GM19468 (cell line): ENCODE measurements around the gene BIRC7.
"Not testable (repeated sequence)": the region's sequence is repeated elsewhere in the genome, so short reads cannot be mapped to it uniquely, and the experiment has no call there.

ENCODE experiments used
- ATAC-seq: cut with Tn5 transposase; IDR thresholded peaks from one replicate; pipeline ENCODE4 v1.9.1; 2021; ENCODE audit warnings: mild to moderate bottlenecking, moderate library complexity, moderate number of reproducible peaks; ENCODE audit not compliant: unreplicated experiment; ENCODE audit errors: extremely low read depth

BIRC7 gene

GRCh38 chr20:63205896-63206295 is 29.8 kb upstream of the BIRC7 start:
- ATAC-seq, result no peak

GRCh38 chr20:63206878-63207277 is 28.8 kb upstream of the BIRC7 start:
- no peak for ATAC-seq

GRCh38 chr20:63208346-63208909 is 27.3 kb upstream of the BIRC7 start:
- no peak for ATAC-seq

GRCh38 chr20:63210011-63210605 is 25.6 kb upstream of the BIRC7 start:
- ATAC-seq, result no peak

DNA sequence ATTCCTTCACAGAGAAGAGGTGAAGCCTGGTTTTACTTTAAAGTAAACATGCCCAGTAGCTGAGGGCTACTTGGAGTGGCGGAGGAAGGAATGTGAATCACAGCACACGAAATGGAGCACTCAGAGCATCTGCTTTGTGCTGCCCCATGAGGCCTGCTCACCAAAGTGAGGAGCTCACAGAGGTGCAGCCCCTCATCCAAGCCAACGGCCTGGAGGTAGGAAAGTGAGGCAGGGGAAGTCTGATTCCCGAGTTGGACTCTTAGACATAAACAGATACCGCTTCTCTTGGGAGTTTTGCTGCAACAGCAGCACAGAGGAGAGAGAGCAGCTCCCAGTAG is 23.3 kb upstream of the BIRC7 start:
- ATAC-seq, result no peak

- no peak for ATAC-seq
Measured at GRCh38 chr20:63212792-63213191, 22.9 kb upstream of the BIRC7 start.

GRCh38 chr20:63214514-63214913 is 21.2 kb upstream of the BIRC7 start:
- no peak for ATAC-seq

- no peak for ATAC-seq
Measured at GRCh38 chr20:63215101-63216040, 20.3 kb upstream of the BIRC7 start.

DNA sequence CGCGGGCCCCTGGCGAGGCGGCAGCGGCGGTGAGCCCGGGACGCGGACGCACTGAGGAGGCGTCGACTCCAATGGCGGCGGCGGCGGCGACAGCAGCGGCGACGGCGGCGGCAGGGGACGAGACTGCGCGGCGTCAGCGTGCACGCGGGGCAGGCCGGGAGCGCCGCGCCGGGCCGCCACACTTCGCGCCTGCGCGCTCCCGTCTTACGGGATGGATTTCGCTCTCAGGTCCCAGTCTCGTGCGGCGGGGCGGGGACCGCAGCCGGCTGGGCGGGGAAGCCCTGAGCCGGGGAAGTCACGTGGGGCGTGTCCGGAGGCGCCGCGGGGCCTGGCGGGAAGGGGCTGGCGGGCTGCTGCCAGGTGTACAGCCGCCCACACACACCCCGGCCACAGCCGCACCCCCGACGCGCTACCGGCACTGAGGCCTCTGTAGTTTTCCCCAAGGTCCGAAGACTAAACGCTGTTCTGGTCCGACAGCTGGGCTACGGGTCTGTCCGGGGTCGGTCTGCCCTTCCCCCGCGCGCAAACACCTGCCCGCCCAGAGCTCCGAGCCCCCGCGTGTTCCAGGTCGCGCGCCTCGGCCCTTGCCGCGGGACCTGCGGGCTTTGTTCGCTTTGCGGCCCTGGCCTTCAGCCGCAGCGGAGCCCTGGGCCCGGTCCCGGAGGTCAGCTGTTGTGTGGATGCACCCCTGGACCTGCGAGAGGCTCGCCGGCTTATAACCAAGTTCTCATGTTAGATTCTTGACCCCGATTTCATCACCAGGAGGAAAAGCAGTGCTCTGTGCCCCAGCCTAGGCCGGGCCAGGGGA is 19.5 kb upstream of the BIRC7 start, which contains the start of gene YTHDF1:
TSS of gene YTHDF1 (minus strand) at position 91 of the 808 bp plus-strand sequence. CDS start 239 bp downstream, outside the sequence.
- peak; percentile 75 for ATAC-seq

- ATAC-seq, result no peak
Measured at GRCh38 chr20:63216849-63217471, 18.7 kb upstream of the BIRC7 start.

- no peak for ATAC-seq
Measured at GRCh38 chr20:63217706-63218105, 18.0 kb upstream of the BIRC7 start.

- no peak for ATAC-seq
Measured at GRCh38 chr20:63218701-63219446, 16.8 kb upstream of the BIRC7 start.

- no peak for ATAC-seq
Measured at GRCh38 chr20:63219447-63219821, 16.3 kb upstream of the BIRC7 start.

GRCh38 chr20:63219866-63220521 is 15.7 kb upstream of the BIRC7 start:
- no peak for ATAC-seq

DNA sequence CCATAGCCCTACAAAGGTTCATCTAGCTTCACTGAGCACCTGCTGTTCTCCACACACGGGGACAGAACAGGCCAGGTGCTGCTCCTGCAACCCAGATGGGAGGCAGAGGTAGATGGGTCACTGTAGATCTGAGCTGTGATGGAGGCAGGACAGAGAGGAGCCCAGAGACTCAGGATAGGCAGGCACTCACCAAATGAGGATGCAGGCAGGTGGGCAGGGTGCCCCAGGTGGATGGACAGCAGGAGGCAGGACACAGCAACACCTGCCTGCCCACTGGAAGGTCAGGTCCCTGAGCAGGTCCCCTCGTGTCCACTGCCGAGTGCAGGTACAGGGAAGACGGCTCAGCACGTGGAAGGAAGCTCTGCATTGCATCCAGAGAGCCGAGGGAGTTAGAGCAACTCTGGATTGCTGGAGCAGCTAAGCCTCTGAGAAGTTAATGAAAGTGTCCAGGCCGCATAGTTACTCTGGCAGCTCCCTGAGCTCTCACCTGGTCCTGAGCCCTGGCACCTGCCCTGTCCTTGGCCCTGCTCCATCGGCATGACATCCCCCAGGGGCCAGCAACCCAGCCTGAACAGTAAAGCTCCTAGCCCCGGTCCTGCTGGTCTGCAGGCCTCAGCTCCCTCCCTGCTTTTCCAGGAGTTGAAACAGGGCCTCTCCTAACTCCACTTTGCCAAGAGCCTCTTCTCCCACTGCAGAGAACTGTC is 14.9 kb upstream of the BIRC7 start:
- no peak for ATAC-seq

DNA sequence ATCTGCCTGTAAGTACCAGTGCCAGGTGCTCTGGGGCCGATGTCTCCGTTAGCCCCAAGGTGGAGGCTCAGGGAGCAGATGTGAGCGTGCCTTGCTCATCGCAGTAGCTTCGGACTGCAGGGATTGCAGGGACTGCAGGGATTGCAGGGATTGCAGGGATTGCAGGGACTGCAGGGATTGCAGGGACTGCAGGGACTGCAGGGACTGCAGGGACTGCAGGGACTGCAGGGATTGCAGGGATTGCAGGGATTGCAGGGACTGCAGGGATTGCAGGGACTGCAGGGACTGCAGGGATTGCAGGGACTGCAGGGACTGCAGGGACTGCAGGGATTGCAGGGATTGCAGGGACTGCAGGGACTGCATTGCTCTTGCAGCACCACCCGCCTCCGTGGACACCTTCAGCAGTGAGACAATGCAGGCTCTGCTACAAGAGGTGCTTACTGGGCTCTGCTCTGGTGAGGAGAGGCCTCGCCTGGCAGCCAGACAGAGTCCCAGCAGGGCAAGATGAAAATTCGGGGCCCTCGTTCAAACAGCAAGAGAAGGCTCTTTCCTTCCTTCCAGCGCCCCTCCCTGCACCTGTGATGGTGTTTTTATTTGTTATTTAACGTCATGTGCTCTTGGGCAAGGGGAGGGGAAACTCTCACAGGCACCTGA is 14.2 kb upstream of the BIRC7 start:
- ATAC-seq, result not testable (repeated sequence)

GRCh38 chr20:63222541-63222940 is 13.2 kb upstream of the BIRC7 start:
- ATAC-seq, result no peak
